ENCODE data around the gene KIF17.

- TF ChIP-seq, protein P1, sequence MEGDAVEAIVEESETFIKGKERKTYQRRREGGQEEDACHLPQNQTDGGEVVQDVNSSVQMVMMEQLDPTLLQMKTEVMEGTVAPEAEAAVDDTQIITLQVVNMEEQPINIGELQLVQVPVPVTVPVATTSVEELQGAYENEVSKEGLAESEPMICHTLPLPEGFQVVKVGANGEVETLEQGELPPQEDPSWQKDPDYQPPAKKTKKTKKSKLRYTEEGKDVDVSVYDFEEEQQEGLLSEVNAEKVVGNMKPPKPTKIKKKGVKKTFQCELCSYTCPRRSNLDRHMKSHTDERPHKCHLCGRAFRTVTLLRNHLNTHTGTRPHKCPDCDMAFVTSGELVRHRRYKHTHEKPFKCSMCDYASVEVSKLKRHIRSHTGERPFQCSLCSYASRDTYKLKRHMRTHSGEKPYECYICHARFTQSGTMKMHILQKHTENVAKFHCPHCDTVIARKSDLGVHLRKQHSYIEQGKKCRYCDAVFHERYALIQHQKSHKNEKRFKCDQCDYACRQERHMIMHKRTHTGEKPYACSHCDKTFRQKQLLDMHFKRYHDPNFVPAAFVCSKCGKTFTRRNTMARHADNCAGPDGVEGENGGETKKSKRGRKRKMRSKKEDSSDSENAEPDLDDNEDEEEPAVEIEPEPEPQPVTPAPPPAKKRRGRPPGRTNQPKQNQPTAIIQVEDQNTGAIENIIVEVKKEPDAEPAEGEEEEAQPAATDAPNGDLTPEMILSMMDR (IDR thresholded peaks at IDR 0.05; ENCODE audit: insufficient read depth, low read depth, low read length), result no peak
- no peak for TF ChIP-seq EZH2 (IDR thresholded peaks at IDR 0.05; ENCODE audit: insufficient read depth, low read length)
These were observed 17.8 kb upstream of the KIF17 start for GRCh38 chr1:20735581-20736111.
